ENCODE results near the gene SMIM1.
A peak's percentile ranks its signal among the peaks of the same experiment; 100 is the strongest.
"Not testable (repeated sequence)": the region's sequence is repeated elsewhere in the genome, so short reads cannot be mapped to it uniquely, and the experiment has no call there.

The SMIM1 gene

DNA sequence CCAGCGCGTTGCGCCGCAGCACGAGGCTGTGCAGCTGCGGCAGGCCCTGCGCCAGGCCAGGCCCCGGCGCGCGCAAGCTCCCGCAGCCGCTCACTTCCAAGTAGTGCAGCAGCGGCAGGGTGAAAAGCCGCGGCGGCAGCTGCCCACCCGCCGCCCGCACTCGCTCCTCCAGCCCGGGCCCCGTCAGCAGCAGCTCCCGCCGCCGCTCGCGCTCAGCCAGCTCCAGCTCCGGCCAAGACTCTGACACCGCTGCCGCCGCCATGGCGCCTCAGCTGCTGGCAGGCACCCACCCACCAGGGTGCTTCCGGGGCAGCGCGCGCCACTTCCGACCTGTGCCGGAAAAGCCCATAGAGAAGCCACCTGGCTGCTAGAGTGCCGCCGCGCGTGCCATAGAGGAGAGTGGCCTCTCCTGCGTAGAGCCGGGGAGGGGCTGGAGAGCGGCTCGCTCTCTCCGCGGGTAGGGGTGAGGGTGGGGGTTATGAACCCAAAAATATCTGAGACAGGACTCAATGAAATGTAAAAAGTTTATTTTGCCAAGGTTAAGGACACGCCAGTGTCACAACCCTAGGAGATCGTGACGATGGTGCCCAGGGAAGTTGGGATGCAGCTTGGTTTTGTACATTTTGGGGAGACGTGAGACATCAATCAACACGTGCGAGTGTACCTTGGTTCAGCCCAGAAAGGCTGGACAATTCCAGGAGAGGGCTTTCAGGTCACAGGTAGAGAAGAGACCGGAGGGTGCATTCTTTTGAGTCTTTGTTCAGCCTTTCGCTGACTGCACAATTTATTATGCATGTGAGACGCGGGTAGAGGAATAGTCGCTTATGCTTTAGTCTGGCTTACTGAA lies 23.9 kb downstream of the SMIM1 start, which contains the start of gene LRRC47:
LRRC47 (minus strand) TSS at position 284 of the 847 bp plus-strand sequence; CDS start at position 262, 22 bp downstream.
- DNase-seq, result peak; percentile 78 to 93 (median 89)

DNA sequence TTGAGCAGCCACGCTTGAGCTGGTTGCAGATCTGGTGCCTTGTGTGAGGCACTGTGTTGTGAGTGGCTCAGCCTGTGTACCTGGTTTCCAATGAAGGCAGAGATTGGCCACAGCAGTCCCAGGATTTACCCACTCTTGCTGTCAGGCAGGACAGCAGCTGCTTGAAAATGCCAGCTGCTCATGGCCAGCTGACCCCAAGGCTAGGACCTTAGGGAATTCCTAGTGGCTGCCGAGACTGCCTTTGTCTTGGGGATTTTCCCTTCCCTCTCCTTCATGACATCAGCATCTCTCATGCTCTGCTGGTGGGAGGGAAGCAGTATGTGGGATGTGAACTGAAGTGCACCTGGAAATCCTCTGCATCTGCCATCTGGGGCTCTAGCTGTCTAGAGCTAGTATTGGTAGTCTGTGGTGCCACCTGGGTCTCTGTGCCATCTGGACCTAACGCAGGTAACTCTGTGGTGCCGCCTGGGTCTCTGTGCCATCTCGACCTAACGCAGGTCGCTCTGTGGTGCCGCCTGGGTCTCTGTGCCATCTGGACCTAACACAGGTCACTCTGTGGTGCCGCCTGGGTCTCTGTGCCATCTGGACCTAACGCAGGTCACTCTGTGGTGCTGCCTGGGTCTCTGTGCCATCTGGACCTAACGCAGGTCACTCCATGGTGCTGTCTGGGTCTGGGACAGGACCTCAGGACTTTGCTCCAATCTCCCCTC lies 27.6 kb downstream of the SMIM1 start:
- DNase-seq, result peak in 1 of 3 experiments; percentile 5

DNA sequence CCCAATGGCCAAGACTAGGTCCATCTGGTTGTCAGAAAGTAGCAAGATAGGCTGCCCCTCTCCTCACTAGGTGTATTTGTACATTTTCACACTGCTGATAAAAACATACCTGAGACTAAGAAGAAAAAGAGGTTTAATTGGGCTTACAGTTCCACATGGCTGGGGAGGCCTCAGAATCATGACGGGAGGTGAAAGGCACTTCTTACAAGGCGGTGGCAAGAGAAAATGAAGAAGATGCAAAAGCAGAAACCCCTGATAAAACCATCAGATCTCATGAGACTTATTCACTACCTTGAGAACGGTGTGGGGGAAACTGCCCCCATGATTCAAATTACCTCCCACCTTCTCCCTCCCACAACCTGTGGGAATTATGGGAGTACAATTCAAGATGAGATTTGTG lies 28.2 kb downstream of the SMIM1 start:
- not testable (repeated sequence) for DNase-seq

DNA sequence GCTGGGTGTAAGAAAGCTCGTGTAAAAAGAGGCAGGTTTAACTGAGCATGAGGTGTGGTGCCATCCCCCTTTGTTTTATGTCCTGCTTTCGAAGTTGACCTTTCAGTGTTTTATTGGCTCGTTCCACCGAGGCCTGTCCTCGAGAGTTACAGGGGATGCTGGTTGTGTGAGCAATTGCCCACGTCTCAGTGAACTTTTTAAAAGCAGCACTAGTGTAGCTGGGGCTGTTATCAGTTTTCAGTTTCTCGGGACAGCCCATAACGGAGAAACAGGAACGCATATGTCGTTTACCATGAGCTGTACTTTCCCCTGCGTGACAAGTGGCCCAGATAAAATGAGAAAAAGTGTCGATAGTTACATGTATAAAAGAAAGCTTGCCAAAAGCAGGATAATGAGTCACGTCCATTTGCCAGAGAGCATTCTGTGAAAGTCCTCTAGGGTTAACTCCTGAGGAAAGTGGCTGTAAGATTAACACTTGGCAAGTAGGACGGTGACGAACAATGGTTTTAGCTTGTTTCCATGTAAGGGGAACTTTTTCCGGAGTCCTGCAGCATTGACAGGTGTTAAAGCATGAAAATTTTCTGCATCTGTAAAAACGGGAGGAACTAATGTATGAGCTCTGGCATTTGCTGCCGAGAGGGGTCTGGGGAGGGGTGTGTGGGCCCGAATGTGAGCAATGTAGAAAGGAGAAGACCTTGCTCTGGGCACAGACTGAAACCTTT lies 31.5 kb downstream of the SMIM1 start:
- no peak for DNase-seq

DNA sequence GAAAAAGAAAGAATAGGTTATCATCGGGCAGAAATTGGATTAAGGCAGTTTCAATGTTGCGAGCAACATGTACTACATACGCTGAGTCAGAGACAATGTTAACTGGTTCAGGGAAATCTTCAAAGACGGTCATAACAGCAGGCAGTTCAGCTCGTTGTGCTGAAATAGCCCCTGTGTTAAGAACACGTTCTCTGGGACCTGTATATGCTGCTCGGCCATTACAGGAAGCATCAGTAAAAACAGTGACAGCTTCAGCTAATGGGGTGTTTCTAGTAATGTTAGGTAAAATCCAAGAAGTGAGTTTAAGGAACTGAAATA lies 32.0 kb downstream of the SMIM1 start:
- DNase-seq, result not testable (repeated sequence)

DNA sequence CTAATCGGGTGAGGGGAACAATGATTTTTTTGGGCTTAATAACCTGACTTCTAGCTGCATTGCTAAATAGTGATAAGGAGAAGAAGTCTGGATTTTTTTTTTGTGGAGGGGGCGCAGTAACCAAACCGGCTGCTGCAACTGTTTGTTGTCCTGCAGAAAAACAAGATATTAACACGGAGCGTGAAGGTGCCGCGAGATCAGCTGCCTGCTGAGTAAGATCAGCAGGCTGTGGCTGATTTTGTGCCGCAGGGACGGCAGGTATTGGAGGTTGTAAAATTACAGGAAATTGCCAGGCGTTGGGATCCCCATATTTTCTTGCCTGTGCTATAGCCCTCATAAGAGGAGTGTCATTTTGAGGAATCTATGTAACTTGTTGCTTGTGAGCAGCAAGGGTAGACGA lies 32.5 kb downstream of the SMIM1 start:
- DNase-seq, result no peak

DNA sequence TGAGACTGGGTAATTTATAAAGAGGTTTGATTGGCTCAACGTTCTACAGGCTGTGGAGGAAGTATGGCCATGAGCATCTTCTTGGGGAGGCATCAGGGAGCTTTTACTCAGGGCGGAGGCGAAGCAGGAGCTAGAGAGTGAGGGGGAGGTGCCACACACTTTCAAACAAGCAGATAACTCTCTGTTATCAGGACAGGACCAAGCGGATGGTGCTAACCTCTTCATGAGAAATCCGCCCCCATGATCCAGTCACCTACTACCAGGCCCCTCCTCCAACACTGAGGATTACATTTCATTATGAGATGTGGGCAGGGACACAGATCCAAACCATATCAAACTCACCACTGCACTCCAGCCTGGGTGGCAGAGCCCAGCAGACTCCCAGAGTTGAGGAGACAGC lies 35.2 kb downstream of the SMIM1 start:
- no peak for DNase-seq

DNA sequence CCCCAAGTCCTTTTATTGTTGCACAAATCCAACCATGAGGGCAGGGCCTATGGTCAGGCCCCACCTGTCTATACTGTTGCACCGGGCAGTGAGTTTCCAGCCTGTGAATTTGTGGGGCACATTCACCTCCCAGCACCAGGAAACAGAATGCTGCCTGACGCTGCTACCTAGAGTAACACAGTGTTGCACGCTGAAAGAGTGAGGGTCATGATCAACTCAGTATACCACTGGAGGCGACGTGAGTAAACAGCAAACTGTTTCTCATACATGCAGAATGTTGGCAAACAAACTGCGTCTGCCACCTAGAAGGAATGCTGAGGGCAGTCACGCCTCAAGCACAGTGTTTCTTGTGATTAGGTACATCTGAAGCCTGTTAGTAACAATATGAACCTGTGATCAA lies 37.1 kb downstream of the SMIM1 start:
- DNase-seq, result no peak

DNA sequence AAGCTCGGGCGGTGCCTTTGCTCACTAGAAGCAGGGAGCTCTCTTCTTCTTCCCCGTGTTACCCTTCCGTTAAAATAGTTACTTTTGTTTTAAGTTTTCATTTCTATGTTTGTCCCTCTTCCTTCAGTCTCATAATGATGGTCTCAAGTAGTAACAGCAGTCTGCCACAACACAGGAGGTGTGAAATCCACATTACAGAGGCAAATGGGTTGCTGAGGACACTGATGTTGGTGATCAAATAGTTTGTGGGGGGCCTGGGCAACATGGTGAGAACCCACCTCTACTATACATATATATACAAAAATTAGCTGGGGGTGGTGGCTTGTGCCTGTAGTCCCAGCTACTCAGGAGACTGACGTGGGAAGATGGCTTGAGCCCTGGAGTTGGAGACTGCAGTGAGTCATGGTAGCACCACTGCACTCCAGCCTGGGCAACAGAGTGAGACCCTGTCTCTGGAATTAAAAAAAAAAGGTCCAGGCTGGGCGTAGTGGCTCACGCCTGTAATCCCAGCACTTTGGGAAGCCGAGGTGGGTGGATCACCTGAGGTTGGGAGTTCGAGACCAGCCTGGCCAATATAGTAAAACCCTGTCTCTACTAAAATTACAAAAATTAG lies 37.7 kb downstream of the SMIM1 start:
- not testable (repeated sequence) for DNase-seq

DNA sequence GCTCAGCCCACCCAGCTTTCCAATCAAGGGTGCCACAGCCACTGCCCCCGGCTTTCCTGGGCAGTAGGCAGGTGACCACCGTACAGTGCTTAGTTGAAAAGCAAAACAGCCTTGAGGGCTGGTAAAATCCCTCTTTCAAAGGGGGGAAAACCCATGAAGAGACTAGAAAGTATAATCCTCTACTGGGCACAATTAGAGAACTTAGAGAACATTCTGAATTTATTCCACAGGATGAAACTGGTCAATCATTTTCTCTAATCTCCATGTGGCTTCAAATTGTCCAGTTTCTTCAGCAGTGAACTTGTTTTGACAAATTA lies 39.0 kb downstream of the SMIM1 start:
- no peak for DNase-seq

DNA sequence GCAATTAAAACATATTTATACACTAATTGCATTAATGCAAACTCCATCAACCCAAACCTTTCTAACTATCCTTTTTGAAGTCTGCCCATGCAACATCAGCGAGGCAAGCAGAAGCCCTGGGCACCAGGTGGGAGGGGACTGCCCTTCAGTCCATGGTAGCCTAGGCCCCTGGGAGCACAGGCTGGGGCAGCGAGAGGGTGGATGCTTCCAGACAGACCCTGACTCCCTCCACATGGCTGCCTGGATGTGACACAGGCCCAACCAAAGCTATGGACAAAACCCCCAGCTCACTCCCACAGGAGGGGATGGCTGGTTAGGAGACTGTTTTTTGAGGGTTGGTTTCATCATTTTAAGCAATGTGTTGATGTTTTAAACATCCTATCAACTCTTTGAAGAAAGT lies 41.5 kb downstream of the SMIM1 start:
- DNase-seq, result no peak

DNA sequence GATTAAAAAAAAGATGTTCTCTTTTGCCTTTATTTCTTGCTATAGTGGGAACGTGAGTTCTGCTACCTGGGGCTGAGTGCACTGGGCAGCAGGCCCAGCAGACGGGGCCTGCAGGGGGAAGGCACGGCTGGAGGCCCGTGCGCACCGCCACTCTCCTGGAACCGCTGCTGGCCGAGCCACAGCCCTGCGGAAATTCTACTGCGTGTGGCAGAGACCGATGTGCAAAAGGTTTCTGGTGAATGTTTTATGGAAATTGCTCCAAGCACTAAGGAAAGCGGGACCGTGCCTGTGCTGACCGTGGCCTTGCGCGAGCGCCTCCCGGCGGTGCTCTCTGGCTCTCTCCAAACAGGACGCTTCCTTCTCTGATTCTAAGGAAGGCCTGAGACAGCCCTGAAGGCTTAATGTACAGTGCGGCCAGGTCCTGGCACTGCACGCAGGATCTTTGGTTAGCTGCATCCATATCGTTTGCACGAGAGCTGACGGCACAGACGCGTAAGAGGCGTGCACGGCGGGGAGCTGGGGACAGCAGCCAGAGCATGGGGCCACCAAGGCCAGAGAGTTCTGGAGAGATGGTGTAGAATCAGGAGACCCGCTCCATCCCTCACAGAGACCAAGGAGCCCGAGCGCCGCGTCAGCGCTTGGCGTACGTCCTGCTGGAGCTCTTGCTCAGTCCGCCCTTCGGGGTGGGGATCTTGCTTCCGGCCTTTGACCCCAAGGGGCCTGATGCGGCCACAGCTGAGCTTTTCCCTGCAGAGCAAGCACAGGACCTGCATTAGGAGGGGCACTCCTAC lies 42.4 kb downstream of the SMIM1 start:
- DNase-seq, result no peak

DNA sequence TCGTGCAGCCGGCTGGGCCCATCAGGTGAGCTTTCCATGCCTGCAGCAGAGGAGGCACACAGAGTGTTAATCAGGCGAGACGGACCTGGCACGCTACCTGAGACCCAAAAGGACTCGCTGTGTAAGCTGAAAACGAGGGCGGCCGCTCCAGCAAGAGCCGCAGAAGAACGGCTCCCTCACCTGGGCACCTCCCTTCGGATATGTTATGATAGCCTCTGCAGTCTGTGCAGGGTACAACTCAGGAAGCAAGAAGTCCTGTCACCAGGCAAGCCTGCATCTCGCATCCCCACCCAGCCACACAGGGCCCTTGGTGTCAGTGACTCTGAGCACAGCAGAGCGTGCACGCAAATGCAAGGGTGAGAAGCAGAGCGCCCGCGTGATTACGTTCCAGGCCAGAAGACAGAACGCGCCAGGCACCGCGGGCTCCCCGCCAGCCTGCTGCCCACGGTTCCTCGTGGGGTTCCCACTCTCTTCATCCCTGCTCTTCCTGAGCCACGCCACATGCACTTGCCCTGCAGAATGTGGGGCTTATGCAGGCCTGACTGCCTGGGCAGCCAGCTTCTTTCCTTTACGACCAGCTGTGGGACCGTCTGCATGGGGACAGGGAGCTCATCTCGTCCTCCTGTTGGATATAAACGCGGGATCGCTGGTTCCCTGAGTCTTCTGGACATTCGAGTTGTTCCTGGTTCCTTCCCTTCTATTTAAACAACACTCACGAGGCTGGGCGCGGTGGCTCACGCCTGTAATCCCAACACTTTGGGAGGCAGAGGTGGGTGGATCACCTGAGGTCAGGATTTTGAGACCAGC lies 44.0 kb downstream of the SMIM1 start:
- DNase-seq, result peak in 1 of 3 experiments; percentile 11

DNA sequence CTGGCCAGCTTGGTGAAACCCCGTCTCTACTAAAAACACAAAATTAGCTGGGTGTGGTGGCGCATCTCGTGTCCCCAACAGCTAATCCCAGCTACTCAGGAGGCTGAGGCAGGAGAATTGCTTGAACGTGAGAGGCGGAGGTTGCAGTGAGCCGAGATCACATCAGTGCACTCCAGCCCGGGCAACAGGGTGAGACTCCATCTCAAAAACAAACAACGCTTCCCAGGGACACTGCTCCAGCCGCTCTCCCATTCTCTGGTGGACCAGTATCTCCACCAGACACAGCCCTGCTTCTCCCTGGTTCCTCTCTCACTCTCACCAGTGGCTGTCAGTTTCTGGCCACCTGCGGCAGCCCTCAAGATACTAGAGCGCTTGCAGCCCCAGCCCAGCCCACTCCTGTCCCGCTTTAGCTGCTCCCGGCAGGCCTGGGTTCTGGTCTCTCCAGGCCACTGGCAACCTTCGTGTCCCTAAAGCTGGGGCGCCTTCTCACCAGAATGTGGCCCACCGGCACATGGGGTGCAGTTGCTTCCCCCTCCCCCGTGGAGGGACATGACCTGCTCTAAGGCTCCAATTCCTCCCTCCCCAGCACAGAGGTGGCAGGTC lies 44.7 kb downstream of the SMIM1 start:
- no peak for DNase-seq

DNA sequence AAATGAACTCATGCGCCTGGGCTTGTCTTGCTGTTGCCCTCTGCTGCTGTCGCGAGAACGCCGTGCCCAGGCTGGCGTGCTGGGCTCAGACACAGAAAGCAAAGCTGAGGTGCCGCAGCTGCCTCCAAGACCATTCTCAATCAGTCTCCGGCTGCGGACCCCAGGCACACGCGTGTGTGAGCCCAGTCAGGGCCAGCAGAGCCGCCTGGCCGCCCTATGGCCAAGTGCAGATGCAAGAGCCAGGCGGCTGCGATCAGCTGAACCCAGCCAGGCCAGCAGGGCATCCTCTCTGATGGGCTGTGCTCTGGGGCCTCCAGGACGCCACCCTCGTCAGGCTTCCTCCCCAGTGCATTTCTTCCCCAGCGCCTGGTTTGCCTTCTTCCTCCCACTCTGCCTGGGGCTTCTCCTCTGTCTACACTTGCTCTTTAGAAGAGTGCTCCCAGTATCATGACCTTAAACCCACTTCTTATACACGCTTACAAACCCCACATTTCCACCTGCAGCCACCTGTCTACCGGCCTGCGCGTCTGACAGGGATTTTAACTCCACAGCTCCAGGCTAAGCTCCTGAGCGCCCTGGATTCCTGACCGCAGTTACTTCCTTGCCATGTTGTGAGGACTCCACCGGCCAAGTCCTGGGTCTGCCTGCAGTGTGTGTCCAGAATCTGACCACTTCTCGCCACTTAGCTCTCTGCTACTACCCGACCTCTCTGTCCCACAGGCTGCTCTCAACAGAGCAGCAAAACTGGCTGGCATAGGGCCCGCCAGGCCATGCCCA lies 45.5 kb downstream of the SMIM1 start:
- DNase-seq, result no peak

DNA sequence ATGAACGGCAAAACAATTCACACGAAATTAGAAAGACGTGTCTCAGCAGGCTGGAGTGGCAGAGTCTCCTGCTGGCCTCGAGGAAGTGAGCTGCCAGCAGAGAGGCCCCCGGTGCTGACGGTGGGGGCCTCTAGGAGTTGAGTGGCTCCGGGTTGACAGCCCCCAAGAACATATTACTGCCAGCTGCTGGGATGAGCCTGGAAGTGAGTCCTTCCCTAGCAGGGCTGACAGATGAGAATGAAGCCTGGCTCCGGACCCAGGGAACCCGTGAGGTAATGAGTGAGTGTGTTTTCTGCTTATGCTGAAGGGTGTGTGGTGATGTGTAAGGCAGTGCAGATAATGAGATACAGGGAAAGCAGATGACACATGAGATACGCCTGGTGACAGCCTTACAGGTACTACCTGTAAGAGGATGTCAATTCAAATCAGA lies 47.2 kb downstream of the SMIM1 start:
- DNase-seq, result peak in 1 of 3 experiments; percentile 61

DNA sequence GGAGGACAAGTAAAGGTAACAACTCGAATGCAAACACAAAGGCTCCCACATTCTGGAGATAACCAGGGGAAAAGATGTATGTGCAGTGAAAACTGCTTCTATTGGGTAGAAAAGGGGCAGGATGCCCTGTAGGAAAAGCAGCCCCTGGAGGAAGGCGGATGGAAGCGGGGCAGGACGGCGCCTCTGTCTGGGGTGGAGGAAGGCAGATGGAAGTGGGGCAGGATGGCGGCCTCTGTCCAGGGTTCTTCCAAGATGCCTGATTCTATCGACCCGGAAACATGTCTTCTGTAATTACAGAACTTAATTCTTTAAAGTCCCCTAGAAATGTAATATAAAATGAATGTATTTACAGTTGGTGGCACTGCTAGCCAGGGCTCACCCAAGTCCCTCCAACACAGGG lies 47.8 kb downstream of the SMIM1 start:
- no peak for DNase-seq

DNA sequence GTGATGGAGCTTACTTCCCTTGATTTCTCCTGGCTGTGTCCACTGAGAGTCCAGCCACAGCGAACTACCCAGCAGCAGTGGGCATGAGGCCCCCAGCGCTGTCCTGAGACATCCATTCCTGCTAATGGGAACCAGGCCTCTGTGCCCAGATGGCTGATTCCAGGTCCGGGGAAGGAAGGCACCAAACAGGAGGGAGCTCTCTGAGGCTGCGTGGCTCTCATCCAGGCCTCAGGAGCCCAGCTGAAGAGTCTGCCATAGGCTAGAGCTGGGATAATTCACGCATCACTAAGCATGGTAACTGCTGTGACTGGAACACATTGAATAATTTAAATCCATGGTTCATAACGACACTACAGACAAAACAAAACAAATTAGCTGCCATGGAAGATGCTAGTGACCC lies 48.5 kb downstream of the SMIM1 start:
- DNase-seq, result peak in 1 of 3 experiments; percentile 85

DNA sequence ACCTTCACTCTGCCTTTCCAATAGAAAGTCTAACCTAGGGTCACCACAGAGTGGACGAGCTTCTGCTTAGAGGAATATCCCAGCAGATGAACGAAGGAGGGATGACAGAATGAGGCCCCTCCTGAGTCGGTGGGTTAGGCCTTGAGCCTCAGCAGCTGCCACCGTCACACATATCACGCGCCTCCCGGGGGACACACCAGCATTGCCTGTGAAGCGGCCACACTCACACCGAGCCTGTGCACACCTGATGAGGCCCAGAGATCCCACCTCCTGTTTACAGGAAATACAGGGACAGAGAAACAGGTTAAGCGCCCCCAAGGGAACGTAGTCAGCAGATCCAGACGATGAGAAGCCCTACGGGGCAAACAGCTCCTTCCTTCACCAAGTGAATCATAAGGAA lies 48.9 kb downstream of the SMIM1 start:
- peak in 1 of 3 experiments; percentile 68 for DNase-seq

DNA sequence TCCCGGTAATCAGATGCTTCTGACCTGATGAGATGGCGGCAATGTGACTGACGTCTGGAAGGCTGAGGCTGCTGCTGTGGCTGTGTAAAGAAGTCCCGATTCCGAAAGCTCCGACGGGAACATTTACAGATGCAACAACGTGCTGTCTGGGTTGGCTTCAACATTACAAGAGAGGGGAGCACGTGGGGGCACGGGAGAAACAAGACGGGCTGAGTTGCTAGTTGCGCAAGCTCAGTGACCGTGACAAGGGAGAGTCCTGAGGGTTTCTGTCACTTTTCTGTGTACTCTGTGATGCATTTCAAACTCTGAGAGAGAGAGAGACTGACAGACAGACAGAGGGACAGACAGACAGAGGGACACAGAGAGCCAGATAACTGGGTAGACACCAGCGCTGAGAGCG lies 49.4 kb downstream of the SMIM1 start:
- no peak for DNase-seq
